GM21515 (cell line): Measurements from ENCODE around the gene AMOTL2.

ENCODE experiments used
- ATAC-seq: cut with Tn5 transposase; IDR thresholded peaks from one replicate; pipeline ENCODE4 v1.9.1; 2021; ENCODE audit not compliant: unreplicated experiment

The AMOTL2 gene

DNA sequence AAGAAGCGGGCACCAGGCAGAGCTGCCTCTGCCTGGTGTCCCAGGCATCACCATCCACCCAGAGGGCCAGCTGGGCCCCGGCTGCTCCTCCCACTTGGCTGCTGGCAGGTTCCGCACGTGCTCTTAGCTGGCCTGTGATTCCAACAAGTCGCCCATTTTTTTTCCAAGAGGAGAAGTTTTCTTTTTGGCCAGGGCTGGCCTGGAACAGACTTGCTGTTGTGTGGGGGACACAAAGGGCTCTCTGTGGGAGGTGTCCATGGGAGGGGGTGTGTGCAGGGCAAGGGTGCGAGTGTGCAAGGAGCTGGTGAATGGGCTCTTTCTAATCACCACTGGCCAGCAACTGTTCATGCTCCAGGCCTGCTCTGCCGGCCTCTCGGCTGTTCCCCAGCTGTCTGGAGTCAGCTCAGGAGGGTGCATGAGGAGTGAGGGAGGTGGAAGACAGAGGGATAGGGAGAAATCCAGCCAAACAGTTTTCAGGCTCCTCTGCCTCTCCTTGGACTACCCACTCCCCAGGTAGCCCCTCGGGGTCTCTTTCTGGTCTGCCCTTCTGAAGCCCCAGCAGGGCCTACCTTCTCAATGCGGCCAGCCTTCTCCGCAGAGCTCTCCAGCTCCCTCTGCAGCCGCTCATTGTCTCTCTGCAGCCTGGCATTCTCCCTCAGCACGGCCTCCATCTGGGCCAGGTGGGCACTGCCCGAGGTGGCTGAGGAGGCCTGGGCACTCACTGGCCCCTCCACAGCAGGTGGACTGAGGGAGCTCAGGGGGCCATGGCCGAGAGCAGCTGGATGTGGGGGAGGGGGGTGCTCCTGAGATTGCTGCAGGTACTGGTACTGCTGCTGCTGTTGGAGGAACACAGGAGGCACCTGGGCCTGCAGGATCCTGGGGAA lies 7.1 kb downstream of the AMOTL2 start:
- ATAC-seq, result no peak

- ATAC-seq, result no peak
These were observed 7.9 kb downstream of the AMOTL2 start for GRCh38 chr3:134366221-134366927.

DNA sequence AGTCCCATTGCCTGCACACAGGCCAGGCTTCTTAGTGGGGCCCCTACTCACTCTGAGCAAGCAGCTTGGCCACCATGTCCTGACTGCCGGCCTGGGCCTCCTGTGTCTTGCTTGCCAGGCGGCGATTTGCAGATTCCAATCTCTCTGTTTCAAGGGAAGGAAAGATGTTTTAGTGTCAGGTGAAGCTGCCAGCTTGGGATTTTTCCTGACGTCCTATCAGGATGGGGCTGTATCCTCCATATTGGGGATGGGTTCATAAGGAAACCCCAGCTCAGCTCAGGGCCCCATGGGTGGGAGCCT lies 8.5 kb downstream of the AMOTL2 start:
- ATAC-seq, result no peak

DNA sequence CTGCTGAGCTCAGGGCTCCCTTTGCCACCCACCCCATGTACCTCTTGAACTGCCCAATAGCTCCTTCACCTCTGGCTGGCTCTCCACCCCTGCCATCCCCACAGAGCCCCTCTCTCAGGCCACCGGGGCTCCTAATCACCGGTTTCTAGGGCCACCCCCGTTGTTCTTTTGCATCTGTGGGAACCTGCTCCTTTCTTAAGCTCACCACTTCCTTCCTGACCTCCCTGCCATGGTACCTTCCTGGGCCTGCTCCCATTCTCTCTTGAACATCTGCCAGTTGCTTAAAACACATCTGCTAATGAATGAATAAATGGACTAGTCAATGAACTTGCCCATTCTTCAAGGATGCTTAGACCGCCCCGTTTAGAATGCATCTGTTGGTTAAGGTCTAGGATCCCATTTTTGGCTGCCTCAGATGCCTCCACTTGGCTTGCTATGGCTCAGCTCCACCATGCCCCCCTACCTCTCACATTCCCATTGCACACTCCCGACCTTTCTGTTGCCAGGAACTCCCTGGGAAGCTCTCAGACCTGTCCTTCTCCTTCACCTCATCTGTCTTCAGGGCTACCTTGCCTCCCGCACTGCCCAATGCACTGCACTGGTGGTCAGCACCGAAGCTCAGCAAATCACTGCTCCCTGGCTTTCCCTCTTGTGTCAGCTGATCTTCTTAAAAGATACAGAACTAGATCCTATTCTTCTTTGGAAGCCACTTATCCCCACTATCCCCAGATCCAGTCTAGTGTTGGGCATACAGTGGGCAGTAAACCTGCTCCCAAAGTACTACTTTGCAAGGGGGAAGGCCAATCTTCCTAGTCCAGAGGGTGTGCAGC lies 9.1 kb downstream of the AMOTL2 start:
- ATAC-seq, result no peak

- no peak for ATAC-seq
These were observed 9.9 kb downstream of the AMOTL2 start for GRCh38 chr3:134364061-134364935.

- ATAC-seq, result no peak
These were observed 10.9 kb downstream of the AMOTL2 start for GRCh38 chr3:134363381-134363755.

GRCh38 chr3:134362670-134363380 lies 11.4 kb downstream of the AMOTL2 start:
- no peak for ATAC-seq

DNA sequence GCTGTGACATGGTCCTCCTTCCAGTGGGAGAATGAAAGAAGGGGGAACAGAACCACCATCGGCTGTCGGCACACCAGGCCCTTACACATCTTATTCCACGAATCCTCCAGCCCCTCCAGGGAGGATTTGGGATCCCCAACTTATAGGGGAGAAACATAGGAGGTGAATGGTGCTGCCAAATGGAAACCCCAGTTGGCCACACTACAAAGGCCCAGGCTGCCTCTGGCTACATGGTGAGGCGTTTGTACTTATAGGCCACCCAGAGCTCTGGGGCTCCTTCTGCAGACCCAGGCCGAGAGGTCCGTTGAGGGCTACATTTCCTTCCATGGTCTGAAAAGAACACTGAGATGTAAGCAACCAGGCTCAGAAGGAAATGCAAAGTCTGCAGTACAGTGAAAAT lies 12.0 kb downstream of the AMOTL2 start:
- no peak for ATAC-seq

- ATAC-seq, result no peak
These were observed 12.9 kb downstream of the AMOTL2 start for GRCh38 chr3:134361162-134361835.

- no peak for ATAC-seq
These were observed 14.2 kb downstream of the AMOTL2 start for GRCh38 chr3:134360046-134360445.

DNA sequence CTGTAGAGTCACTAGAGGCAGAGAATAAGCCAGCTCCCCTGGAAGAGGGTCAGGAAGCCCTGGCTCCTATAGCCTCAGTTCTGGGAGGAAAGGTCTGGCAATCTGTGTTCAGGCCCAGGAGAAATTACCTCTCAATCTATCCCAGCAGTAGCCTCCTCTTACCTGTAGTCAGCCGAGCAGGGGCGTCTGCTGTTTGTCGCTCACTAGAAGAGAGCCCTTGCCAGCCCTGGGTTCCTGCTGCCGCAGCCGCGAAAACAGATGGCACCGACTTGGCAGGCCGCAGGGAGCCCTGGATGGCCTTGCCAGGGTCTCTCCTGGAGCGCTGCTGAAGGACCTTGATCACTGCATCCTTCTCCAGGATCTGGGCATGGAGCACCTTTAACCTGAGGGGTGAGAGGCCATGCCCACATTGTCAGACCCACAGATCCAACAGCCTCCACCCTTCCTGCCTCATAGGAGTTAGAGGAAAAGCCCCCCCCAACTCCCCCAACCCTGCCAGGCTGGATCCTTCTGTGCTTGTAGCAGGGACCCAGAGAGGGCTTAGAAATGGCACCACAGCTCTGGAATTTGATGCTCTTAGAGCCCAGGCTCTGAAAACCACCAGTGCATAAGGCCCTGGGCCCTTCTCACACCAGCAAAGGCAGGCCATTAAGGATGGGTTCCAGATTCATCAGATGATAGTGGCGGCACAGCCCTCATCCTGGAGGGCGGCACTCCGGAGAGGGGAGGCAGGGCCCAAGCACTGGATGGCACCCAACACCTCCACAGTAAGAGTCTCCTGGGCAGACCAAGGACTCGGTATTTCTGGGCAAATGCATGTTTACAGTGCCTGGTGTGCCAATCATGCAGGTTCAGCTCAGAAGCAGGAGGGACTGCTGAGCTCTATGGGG lies 14.9 kb downstream of the AMOTL2 start:
- no peak for ATAC-seq

GRCh38 chr3:134357914-134358811 lies 16.1 kb downstream of the AMOTL2 start:
- ATAC-seq, result no peak

GRCh38 chr3:134357261-134357913 lies 16.9 kb downstream of the AMOTL2 start:
- ATAC-seq, result no peak

- ATAC-seq, result no peak
These were observed 17.7 kb downstream of the AMOTL2 start for GRCh38 chr3:134356411-134357040.

DNA sequence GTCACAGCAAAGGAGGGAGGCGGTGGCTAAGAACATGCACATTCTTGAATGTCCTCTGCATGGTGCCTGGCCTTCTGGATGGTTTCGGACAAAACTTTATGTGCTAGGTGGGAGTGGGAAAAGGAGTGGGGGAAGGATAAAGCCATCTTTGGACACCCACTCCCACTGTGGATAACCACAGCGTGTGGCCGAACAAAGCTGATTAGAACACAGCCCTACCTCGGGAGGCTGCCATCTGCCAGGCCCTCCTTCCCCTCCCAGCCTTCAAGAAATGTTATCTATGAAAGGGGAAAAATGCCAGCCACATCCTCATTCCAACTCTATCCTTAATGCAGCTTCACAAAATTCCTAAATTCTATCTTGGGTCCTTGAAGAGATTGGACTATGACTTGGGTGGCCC lies 18.8 kb downstream of the AMOTL2 start:
- no peak for ATAC-seq

DNA sequence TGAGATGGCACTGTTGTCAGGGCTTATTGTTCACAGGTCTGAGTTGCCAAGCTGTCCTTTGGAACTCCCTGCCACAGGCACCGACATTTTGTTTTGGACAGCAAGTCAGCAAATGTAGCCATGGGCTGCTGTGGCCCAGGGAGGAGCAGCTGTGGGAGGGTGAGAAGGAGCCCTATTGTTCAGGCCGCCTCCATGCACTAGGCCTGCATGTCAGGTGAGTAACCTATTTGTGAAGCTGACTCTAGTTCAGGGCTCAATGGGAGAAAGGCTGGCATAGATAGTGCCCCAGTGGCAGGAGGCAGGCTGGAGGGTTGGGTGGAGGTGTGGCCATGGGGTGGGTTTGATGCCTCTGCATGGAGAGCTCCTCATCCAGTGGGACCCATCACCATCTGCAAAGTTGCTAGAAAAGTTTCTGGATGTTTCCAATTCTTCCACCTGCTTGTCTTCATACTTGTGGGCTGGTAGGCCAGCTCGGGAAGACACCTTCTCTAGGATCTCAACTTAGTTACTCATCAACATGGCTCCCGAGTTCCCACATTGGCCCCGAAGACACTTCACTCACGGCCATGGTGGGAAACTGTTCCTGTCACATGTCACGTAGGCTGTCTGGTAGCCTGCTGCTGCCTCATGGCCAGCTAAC lies 19.5 kb downstream of the AMOTL2 start:
- ATAC-seq, result no peak
